HL-60 (cell line): ENCODE measurements around the gene ABAT.
"Not testable (repeated sequence)": the region's sequence is repeated elsewhere in the genome, so short reads cannot be mapped to it uniquely, and the experiment has no call there.

Experiments used
- DNase-seq, 2 experiments: peaks; one replicate each; pipeline ENCODE4 v3.0.0-alpha.2; 2010 to 2020; ENCODE audit warnings: low read depth in 1 of 2, low spot score in 1 of 2
- H3K27ac ChIP-seq: fragments of 250-450 bp; sonication (Bioruptor Pico); replicated peaks from 2 replicates; pipeline ENCODE4 v1.5.1; 2020; ENCODE audit warnings: mild to moderate bottlenecking, moderate library complexity
- H3K27me3 ChIP-seq: fragments of 250-450 bp; sonication (Bioruptor Pico); 2 replicates; pipeline ENCODE4 v1.5.1; 2021; ENCODE audit warnings: mild to moderate bottlenecking, moderate library complexity; ENCODE audit not compliant: insufficient read depth, poor library complexity, severe bottlenecking
- H3K4me3 ChIP-seq: replicated peaks from 2 replicates; pipeline ENCODE4 v1.5.1; 2011; ENCODE audit warnings: mild to moderate bottlenecking, control low read depth, low read length; ENCODE audit not compliant: insufficient read depth
- GABPA ChIP-seq: IDR thresholded peaks from 2 replicates; pipeline ENCODE4 v1.6.1; 2012; ENCODE audit warnings: low read depth
- POLR2AphosphoS5 ChIP-seq: IDR thresholded peaks from 2 replicates; pipeline ENCODE4 v1.6.1; 2012; ENCODE audit warnings: low read depth
- SPI1 ChIP-seq: IDR thresholded peaks from 2 replicates; pipeline ENCODE4 v1.6.1; 2012; ENCODE audit warnings: low read depth, mild to moderate bottlenecking, borderline replicate concordance
- TF ChIP-seq, protein P1 (sequence below): IDR thresholded peaks from one replicate; pipeline ENCODE4 v1.5.1; 2011; ENCODE audit warnings: low read length, control low read depth, inconsistent platforms; ENCODE audit not compliant: insufficient read depth
- TF ChIP-seq, protein P2 (sequence below): IDR thresholded peaks from 2 replicates; pipeline ENCODE4 v1.6.1; 2012; ENCODE audit warnings: low read depth; ENCODE audit not compliant: insufficient replicate concordance

ABAT gene

GRCh38 chr16:8798535-8799157 is 124.2 kb downstream of the ABAT start:
- Histone ChIP-seq H3K4me3 (peak overlapping the region; percentile 86), H3K27me3 (no peaks in the 10 kb centered on the region), H3K27ac (peak overlapping the region; percentile 87)
- TF ChIP-seq, protein P1, sequence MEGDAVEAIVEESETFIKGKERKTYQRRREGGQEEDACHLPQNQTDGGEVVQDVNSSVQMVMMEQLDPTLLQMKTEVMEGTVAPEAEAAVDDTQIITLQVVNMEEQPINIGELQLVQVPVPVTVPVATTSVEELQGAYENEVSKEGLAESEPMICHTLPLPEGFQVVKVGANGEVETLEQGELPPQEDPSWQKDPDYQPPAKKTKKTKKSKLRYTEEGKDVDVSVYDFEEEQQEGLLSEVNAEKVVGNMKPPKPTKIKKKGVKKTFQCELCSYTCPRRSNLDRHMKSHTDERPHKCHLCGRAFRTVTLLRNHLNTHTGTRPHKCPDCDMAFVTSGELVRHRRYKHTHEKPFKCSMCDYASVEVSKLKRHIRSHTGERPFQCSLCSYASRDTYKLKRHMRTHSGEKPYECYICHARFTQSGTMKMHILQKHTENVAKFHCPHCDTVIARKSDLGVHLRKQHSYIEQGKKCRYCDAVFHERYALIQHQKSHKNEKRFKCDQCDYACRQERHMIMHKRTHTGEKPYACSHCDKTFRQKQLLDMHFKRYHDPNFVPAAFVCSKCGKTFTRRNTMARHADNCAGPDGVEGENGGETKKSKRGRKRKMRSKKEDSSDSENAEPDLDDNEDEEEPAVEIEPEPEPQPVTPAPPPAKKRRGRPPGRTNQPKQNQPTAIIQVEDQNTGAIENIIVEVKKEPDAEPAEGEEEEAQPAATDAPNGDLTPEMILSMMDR, result no peak
- TF ChIP-seq SPI1 (no peak), GABPA (no peak), POLR2AphosphoS5 (no peak)
- TF ChIP-seq, protein P2, sequence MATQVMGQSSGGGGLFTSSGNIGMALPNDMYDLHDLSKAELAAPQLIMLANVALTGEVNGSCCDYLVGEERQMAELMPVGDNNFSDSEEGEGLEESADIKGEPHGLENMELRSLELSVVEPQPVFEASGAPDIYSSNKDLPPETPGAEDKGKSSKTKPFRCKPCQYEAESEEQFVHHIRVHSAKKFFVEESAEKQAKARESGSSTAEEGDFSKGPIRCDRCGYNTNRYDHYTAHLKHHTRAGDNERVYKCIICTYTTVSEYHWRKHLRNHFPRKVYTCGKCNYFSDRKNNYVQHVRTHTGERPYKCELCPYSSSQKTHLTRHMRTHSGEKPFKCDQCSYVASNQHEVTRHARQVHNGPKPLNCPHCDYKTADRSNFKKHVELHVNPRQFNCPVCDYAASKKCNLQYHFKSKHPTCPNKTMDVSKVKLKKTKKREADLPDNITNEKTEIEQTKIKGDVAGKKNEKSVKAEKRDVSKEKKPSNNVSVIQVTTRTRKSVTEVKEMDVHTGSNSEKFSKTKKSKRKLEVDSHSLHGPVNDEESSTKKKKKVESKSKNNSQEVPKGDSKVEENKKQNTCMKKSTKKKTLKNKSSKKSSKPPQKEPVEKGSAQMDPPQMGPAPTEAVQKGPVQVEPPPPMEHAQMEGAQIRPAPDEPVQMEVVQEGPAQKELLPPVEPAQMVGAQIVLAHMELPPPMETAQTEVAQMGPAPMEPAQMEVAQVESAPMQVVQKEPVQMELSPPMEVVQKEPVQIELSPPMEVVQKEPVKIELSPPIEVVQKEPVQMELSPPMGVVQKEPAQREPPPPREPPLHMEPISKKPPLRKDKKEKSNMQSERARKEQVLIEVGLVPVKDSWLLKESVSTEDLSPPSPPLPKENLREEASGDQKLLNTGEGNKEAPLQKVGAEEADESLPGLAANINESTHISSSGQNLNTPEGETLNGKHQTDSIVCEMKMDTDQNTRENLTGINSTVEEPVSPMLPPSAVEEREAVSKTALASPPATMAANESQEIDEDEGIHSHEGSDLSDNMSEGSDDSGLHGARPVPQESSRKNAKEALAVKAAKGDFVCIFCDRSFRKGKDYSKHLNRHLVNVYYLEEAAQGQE, result no peak
- no peak for DNase-seq

DNA sequence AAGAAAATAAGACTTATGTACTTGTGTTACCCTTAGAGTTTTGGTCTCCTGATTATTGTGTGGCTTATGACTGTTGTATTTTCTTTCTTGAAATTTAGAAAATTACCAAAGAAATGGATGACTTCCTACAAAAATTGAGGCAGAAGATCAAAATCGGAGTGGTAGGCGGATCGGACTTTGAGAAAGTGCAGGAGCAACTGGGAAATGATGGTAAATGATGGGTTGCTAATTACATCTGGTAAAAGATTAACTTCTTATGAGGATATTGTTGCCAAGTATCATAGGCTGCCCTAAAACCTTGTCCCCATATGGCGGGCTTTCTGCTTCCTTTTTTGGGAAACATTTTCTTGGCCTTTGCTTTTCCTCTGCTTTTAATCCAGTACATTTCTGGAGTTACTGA is 127.3 kb downstream of the ABAT start:
- DNase-seq, result no peak
- no peaks in the 10 kb centered on the region for H3K27me3 ChIP-seq
- no peak overlapping the region for H3K4me3 ChIP-seq
- TF ChIP-seq GABPA, result no peak
- TF ChIP-seq POLR2AphosphoS5, result no peak
- TF ChIP-seq, protein P1, result no peak
- TF ChIP-seq, protein P2, result no peak
- no peak for TF ChIP-seq SPI1
- no peak overlapping the region for H3K27ac ChIP-seq

GRCh38 chr16:8803733-8804132 is 129.3 kb downstream of the ABAT start:
- not testable (repeated sequence) for H3K4me3 ChIP-seq, H3K27ac ChIP-seq, DNase-seq, H3K27me3 ChIP-seq

- no peak overlapping the region for H3K27ac ChIP-seq
- TF ChIP-seq SPI1 (no peak), GABPA (no peak), POLR2AphosphoS5 (no peak)
- TF ChIP-seq, protein P1, result no peak
- TF ChIP-seq, protein P2, result no peak
- DNase-seq, result no peak
Observed at GRCh38 chr16:8804313-8804712, 129.9 kb downstream of the ABAT start.

More at GRCh38 chr16:8804313-8804712, 129.9 kb downstream of the ABAT start:
- no peaks in the 10 kb centered on the region for H3K27me3 ChIP-seq
- H3K4me3 ChIP-seq, result no peak overlapping the region
